DMS53 treated with DMSO at 0.1 percent for 48 hours (cell line): ENCODE results near the gene PDGFB.

ENCODE experiments used
- DNase-seq: peaks from one replicate; lab custom pipeline; 2025; ENCODE audit not compliant: unreplicated experiment; lab: John Stamatoyannopoulos, UW

Gene PDGFB

GRCh38 chr22:39244496-39245129 is at the start of gene PDGFB:
PDGFB (minus strand) TSS chr22:39244982; CDS start chr22:39243963, 1,019 bp downstream.
- no peak for DNase-seq

GRCh38 chr22:39293766-39294368 is 49.1 kb upstream of the PDGFB start:
- DNase-seq = no peak

- DNase-seq = peak; percentile 82
Observed at GRCh38 chr22:39292561-39293074, 47.8 kb upstream of the PDGFB start.

- DNase-seq = no peak
Observed at GRCh38 chr22:39292031-39292462, 47.3 kb upstream of the PDGFB start.

- DNase-seq = no peak
Observed at GRCh38 chr22:39291523-39291922, 46.7 kb upstream of the PDGFB start.

GRCh38 chr22:39290724-39291161 is 46.0 kb upstream of the PDGFB start:
- no peak for DNase-seq

- DNase-seq = no peak
Observed at GRCh38 chr22:39289975-39290720, 45.4 kb upstream of the PDGFB start.

- no peak for DNase-seq
Observed at GRCh38 chr22:39289533-39289932, 44.8 kb upstream of the PDGFB start.

- DNase-seq = no peak
Observed at GRCh38 chr22:39288135-39288898, 43.5 kb upstream of the PDGFB start.

GRCh38 chr22:39287076-39287725 is 42.4 kb upstream of the PDGFB start:
- DNase-seq = no peak

- DNase-seq = no peak
Observed at GRCh38 chr22:39284983-39285382, 40.2 kb upstream of the PDGFB start.

GRCh38 chr22:39284142-39284980 is 39.6 kb upstream of the PDGFB start:
- DNase-seq = no peak

- no peak for DNase-seq
Observed at GRCh38 chr22:39283322-39284141, 38.8 kb upstream of the PDGFB start.

- no peak for DNase-seq
Observed at GRCh38 chr22:39282645-39283321, 38.0 kb upstream of the PDGFB start.

- no peak for DNase-seq
Observed at GRCh38 chr22:39281126-39281525, 36.3 kb upstream of the PDGFB start.

- no peak for DNase-seq
Observed at GRCh38 chr22:39280250-39280649, 35.5 kb upstream of the PDGFB start.

GRCh38 chr22:39279170-39279850 is 34.5 kb upstream of the PDGFB start:
- no peak for DNase-seq

GRCh38 chr22:39278040-39278439 is 33.3 kb upstream of the PDGFB start:
- DNase-seq = no peak
